HG02571 (cell line): Measurements from ENCODE around the gene COPZ2.
"Not testable (repeated sequence)": the region's sequence is repeated elsewhere in the genome, so short reads cannot be mapped to it uniquely, and the experiment has no call there.

Experiments
- ATAC-seq: cut with Tn5 transposase; IDR thresholded peaks from one replicate; pipeline ENCODE4 v1.9.1; 2021; ENCODE audit warnings: mild to moderate bottlenecking, moderate library complexity; ENCODE audit not compliant: unreplicated experiment

The COPZ2 gene

GRCh38 chr17:48011405-48012150 lies 26.0 kb downstream of the COPZ2 start:
- ATAC-seq, result no peak

DNA sequence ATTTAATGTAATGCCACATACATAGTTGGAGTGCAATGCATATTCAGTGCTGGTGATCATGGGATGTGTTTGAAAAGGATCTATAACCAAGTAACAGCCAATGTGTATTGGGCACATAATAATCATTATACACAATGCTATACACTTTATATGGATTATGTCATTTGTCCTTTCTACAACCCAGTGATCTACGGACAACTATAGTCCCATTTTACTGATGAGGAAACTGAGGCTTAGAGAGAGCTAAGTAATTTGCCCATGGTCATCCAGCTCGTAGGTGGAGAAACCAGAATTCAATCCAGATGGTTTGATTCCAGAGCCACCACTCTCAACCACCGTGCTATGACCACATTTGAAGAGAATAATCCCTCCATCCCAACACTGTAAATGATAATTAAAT lies 27.4 kb downstream of the COPZ2 start:
- no peak for ATAC-seq

- no peak for ATAC-seq
Measured at GRCh38 chr17:48006936-48007709, 30.5 kb downstream of the COPZ2 start.

DNA sequence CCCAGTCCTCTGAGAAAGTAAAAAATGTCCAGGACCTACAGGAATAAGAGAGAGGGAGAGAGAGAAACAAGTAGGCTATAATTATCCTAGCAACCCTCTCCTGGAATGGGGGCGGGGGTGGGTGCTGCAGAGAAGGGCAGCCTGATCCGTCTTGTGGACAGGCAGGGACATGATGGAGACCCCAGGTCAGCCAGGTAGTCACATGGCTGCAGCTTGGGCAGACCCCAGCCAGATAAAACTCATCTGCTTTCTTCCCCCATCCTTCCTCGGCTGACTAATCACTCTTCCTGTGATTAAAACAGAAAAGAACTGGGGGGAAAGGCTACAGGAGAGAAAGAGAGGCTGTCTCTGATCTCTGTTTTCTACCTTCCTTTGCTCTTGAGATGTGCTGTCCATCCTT lies 32.6 kb downstream of the COPZ2 start:
- no peak for ATAC-seq

GRCh38 chr17:48003417-48004151 lies 34.0 kb downstream of the COPZ2 start:
- no peak for ATAC-seq

DNA sequence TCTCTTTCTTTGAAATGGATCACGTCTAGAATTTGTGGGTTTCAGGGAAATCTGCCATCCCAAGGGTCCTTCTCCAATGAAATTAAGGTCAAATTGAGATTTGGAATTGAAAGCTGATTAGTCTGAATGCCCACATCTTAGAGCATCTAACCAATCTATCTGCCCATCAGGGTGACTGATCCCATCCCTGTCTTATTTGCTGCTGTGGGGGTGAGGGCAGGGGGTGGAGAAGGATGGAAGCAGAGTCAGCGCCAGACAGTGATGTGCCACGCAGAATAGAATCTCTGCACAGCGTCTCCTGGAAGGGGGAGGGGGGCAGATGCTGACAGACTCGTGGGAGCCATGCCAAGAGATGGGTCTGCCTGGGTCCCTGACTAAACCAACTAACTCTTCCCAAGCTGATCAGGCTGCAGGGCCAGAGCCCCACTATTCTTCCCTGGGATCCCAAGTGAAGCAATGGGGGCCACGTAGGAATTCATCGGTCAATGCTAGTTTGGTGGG lies 34.6 kb downstream of the COPZ2 start:
- ATAC-seq, result no peak

DNA sequence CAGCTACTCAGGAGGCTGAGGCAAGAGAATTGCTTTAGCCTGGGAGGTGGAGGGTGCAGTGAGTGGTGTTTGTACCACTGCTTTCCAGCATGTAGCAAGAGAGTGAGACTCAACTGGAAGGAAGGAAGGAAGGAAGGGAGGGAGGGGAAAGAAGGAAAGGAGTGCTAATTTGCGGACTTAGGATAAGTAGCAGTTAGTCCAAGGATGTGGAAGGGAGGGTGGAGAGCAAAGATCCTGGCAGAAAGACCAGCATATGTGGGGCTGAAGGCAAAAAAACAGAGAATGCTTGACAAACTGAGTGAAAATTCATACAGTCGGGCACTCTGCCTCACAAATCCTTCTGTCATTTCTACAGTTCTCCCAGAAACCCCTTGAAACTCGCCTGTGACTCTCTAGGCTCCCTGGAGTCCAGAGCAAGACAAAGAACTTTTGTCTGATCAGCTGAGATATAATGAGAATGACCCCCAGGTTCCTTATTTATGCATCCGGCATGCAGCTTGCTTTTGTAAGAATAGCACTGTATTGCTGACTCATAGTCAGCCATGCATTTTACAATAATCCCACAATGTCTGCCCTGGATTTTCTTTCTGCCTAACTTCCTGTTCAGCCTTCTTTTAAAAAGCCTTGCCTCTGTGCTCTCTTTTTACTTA lies 35.2 kb downstream of the COPZ2 start:
- ATAC-seq, result no peak

GRCh38 chr17:48001657-48002056 lies 35.9 kb downstream of the COPZ2 start:
- ATAC-seq, result not testable (repeated sequence)

DNA sequence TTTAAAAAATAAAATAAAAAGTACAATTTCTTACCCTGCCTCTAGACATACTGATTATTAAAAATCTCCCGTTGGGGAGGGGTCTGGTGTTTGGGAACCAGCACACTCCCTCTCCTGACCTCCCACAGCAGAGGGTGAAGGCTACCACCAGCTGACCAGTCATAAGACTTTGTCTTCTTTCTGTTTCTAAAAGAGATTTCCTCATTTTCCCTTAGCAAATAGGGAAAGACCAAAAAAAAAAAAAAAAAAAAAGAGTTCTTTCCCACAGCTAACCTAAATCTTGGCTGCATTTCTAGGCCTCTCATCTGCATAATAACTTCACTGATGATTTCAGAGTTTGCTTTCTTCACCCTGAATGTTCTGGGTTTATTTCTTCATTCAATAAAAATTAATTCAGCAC lies 36.4 kb downstream of the COPZ2 start:
- no peak for ATAC-seq

GRCh38 chr17:47999582-47999981 lies 38.0 kb downstream of the COPZ2 start:
- ATAC-seq, result no peak

DNA sequence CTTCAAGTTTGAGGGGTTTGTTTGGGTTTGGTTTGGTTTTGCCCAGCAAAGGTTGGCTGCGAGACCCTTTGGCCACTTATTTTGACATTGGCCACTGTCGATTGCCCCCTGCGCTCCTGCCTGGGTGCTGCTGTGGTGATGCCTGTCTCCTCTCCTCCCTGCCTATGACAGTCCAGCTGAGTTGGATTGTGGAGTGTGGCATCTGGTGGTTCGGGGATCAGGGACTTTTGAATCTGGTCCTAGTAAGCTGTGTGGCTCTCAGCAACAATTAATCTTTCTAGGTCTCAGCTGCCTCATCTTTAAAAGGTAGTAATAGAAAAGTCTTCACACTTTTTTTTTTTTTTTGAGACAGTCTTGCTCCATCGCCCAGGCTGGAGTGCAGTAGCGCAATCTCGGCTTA lies 39.6 kb downstream of the COPZ2 start:
- ATAC-seq, result no peak

DNA sequence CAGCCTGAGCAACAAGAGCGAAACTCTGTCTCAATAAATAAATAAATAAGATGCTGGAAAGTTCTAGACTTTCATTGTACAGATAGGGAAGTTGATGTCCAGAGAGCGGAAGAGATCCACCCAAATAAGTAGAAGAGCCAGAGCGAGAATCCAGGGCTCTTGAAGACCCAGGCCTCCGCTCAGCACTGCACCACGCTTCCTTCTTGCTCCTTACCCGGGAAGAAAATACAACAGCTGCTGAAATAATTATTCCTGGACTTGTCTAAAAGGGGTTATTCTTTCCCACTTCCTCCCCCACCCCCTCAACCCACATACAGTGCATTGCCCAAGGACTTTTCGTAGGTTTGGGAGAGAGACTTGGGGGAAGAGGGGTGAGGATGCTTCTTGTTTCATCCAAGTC lies 40.0 kb downstream of the COPZ2 start:
- no peak for ATAC-seq

DNA sequence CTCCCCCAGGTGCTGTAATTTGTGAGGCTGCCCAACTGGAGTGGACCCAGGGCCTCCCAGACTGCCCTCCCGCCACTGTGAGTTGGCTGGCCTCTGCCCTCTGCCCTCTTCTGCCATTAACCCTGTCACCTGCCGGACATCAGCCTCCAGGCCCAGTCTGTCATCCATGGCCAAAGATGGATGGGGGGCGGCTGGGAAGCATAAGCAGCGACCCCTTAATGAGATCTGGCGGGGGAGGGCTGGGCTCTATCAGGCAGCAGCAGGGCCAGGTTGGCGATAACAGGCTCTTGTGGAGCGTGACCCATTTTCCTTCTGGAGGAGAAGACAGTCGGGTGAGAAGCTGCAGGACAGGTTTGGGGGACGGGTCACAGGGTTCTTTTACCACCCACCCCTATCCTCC lies 41.4 kb downstream of the COPZ2 start:
- no peak for ATAC-seq

DNA sequence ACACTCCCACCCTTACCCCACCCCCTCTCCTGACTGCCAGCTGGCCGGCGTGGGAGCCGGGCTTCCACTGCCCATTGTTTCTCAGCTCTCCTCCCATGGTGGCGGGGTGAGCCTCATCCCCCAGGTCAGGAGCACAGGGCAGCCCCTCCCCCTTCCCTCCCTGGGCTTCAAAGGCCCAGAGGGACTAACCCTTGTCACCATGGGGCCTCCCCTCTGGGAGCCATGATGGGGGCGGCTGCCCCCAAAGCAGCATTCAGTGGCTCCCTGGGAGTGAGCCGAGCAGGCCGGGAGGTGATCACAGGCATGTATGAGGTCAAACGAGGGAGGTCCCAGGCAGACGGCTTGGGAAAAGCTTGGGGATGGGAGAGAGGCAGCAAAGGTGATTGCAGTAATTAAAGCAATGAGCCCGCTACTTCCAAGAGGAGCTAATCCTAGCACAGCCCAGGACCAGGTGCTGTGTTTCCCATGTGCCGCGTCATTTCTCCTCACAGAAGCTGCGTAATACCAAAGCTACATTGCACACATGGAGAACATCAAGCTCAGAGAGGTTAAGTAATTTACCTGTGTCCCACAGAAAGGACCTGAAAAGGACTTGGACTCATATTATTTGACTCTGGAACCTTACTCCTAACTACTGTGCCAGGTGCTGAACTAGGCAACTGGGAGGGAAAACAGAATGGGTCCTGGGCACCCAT lies 42.2 kb downstream of the COPZ2 start:
- no peak for ATAC-seq

- ATAC-seq, result no peak
Measured at GRCh38 chr17:47994724-47995123, 42.9 kb downstream of the COPZ2 start.

GRCh38 chr17:47993964-47994363 lies 43.6 kb downstream of the COPZ2 start:
- no peak for ATAC-seq

DNA sequence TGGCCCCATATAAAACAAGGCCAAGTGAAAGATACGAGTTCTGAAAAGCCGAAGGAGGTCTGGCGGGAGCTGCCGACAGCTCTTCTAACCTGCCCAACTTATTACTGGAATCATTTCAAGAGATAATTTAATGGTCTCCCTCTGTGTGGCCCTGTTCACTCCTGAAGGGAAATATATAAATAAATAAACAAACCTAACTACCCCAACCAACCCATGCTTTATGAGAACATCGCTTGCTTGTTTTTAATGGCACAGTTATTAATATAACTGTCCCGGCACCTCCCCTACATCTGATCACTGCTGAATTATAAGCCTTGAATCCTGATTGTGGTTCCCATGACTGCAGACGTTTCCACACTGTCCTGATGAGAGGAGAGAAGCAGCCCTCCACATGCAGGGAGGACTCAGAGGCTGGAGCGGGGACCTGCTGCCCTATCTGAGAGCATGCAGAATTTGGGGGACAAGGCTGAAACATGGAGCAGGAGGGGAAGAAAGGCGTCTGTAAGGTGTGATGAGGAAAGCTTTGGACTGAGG lies 44.5 kb downstream of the COPZ2 start:
- no peak for ATAC-seq

GRCh38 chr17:47992216-47992615 lies 45.4 kb downstream of the COPZ2 start:
- no peak for ATAC-seq

GRCh38 chr17:47990962-47991731 lies 46.5 kb downstream of the COPZ2 start:
- ATAC-seq, result no peak
